ENCODE measurements around the gene KCNMB2.

The KCNMB2 gene

DNA sequence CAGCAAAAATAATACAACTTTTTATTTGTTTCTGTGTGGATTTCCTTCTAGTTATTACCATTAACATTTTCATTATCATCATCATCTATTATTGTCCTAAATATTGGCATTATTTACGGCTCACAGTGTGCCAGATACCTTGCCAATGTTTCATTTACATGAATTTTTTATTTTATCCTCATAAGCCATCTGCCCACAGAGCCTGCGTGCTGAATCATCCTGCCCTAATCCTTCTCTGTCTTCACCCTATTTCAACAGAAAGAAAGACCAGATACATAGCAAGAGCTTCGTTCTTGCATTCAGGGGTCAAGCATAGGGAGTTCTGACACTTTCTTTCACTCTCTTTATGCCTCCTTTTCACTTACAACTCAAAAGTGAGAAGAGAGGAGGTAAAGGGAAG is 82.0 kb downstream of the KCNMB2 start:
- Histone ChIP-seq H3K4me3 (ENCODE audit: low read length in 2 of 2) (peak overlapping the region; percentile 57 to 63), H3K4me1 (ENCODE audit: control insufficient read depth, insufficient read depth, low read length) (no peaks in the 10 kb centered on the region), H3K27me3 (ENCODE audit: control insufficient read depth in 1 of 2, insufficient read depth in 2 of 2, low read length in 2 of 2) (no peaks in the 10 kb centered on the region), H3K9me3 (ENCODE audit: control insufficient read depth in 2 of 2, low read length in 2 of 2) (no peaks in the 10 kb centered on the region), H3K9ac (ENCODE audit: low read length in 2 of 2) (peak overlapping the region in 1 of 2 donors; percentile 57), H3K27ac (ENCODE audit: low read length) (no peak overlapping the region), H3K36me3 (ENCODE audit: control insufficient read depth in 2 of 2, insufficient read depth in 2 of 2, low read length in 2 of 2) (no peaks in the 10 kb centered on the region)

DNA sequence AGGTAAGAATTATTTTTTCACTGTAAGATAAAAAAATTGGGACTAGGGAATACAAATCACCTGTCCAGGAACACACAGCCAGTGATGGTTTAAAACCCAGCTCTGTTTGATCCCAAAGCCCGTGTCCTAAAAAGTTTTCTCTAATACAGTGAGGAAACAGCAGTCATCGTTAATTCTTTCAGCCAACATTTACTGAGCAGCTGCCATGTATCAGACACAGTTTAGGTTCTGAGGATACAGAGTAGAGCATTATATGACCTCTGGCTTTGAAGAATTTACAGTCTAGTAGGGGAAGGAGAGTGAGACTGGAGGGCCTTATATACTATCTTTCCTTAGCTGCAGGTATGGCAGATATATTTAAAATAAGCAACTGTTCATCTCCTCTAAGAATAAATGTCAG is 82.7 kb downstream of the KCNMB2 start:
- Histone ChIP-seq H3K27ac (ENCODE audit: low read length) (no peak overlapping the region), H3K4me1 (ENCODE audit: control insufficient read depth, insufficient read depth, low read length) (no peaks in the 10 kb centered on the region), H3K9me3 (ENCODE audit: control insufficient read depth in 2 of 2, low read length in 2 of 2) (no peaks in the 10 kb centered on the region), H3K9ac (ENCODE audit: low read length in 2 of 2) (peak overlapping the region in 1 of 2 donors; percentile 57), H3K4me3 (ENCODE audit: low read length in 2 of 2) (peak overlapping the region in 1 of 2 donors; percentile 63), H3K36me3 (ENCODE audit: control insufficient read depth in 2 of 2, insufficient read depth in 2 of 2, low read length in 2 of 2) (no peaks in the 10 kb centered on the region), H3K27me3 (ENCODE audit: control insufficient read depth in 1 of 2, insufficient read depth in 2 of 2, low read length in 2 of 2) (no peaks in the 10 kb centered on the region)

DNA sequence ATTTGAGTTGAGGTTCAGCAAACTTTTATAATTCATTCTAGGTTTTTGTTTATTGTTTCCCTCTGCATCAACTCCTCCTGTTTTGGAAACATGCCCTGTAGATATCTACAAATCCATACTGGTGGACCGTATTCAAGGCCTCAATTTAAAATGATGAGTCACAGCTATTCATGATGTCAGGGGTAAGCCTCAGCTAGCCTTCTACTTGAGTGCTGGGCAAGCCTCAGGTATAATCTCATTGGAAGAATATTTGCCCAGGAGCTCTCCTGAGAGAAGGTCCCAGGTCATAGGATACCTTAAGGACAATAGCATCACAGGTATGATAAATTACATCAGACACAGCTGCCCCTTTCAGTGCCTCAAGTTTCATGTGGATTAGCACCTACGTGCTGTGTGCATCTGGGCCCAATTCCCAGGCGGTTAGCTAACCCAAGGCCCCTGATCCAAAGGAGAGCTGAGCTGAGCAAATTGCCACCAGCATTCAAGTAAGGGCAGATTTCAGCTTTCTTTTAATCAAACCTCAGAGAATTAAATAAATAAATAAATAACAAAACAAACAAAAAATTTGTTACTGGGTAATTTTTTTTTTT is 87.5 kb downstream of the KCNMB2 start:
- H3K4me3 ChIP-seq (ENCODE audit: low read length in 2 of 2): no peak overlapping the region
- H3K9me3 ChIP-seq (ENCODE audit: control insufficient read depth in 2 of 2, low read length in 2 of 2): no peaks in the 10 kb centered on the region
- H3K36me3 ChIP-seq (ENCODE audit: control insufficient read depth in 2 of 2, insufficient read depth in 2 of 2, low read length in 2 of 2): no peaks in the 10 kb centered on the region
- no peaks in the 10 kb centered on the region for H3K27me3 ChIP-seq (ENCODE audit: control insufficient read depth in 1 of 2, insufficient read depth in 2 of 2, low read length in 2 of 2)
- no peak overlapping the region for H3K9ac ChIP-seq (ENCODE audit: low read length in 2 of 2)
- no peaks in the 10 kb centered on the region for H3K4me1 ChIP-seq (ENCODE audit: control insufficient read depth, insufficient read depth, low read length)
- no peak overlapping the region for H3K27ac ChIP-seq (ENCODE audit: low read length)

DNA sequence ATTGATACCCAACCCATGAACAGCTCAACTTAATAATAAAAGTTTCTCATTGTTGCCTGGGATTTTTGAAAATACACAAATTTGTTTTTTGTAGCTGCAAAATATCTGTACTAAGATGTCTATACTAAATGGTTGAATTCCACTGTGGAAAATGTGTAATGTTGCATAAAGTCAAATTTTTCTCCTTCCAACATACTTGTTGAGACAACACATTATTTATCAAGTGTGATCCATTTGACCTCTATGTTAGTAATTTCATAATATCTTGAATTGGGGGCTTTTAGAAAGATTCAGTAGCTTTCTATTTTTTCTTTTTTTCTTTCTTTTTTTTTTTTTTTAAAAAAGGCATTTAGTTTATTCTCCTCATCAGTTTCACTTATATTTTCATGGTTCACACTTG is 88.0 kb downstream of the KCNMB2 start:
- H3K27me3 ChIP-seq (ENCODE audit: control insufficient read depth in 1 of 2, insufficient read depth in 2 of 2, low read length in 2 of 2): no peaks in the 10 kb centered on the region
- H3K4me3 ChIP-seq (ENCODE audit: low read length in 2 of 2): no peak overlapping the region
- H3K9me3 ChIP-seq (ENCODE audit: control insufficient read depth in 2 of 2, low read length in 2 of 2): no peaks in the 10 kb centered on the region
- H3K9ac ChIP-seq (ENCODE audit: low read length in 2 of 2): no peak overlapping the region
- H3K4me1 ChIP-seq (ENCODE audit: control insufficient read depth, insufficient read depth, low read length): no peaks in the 10 kb centered on the region
- no peaks in the 10 kb centered on the region for H3K36me3 ChIP-seq (ENCODE audit: control insufficient read depth in 2 of 2, insufficient read depth in 2 of 2, low read length in 2 of 2)
- no peak overlapping the region for H3K27ac ChIP-seq (ENCODE audit: low read length)

DNA sequence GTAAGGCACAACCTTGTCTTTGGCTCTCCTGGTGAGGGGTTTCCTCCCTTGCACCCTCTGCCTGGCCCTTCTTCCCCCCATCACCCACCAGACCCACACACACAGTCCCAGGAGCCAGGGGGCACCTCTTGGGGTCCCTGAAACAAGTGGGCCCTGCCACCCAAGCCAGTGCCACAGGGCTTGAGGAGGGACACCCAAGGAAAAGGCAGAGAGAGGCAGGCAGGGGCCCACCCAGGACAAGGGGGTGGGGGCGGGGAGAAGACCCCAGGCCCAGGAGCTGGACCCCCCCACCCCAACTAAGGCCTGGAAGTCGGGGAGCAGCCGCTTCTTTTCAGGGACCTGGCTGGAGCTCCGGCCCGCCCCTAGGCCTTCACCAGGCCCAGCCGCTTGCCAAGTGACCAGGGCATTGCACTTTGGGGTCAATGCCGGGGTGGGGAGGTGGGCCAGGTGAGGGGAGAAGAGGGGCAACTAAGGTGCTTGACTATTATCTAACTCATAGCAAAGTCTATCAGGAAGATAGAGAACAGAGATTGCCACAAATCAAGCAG is 88.9 kb downstream of the KCNMB2 start:
- Histone ChIP-seq H3K27me3 (ENCODE audit: control insufficient read depth in 1 of 2, insufficient read depth in 2 of 2, low read length in 2 of 2) (no peaks in the 10 kb centered on the region), H3K4me3 (ENCODE audit: low read length in 2 of 2) (no peak overlapping the region), H3K9ac (ENCODE audit: low read length in 2 of 2) (no peak overlapping the region), H3K4me1 (ENCODE audit: control insufficient read depth, insufficient read depth, low read length) (no peaks in the 10 kb centered on the region), H3K36me3 (ENCODE audit: control insufficient read depth in 2 of 2, insufficient read depth in 2 of 2, low read length in 2 of 2) (no peaks in the 10 kb centered on the region), H3K27ac (ENCODE audit: low read length) (no peak overlapping the region), H3K9me3 (ENCODE audit: control insufficient read depth in 2 of 2, low read length in 2 of 2) (no peaks in the 10 kb centered on the region)

DNA sequence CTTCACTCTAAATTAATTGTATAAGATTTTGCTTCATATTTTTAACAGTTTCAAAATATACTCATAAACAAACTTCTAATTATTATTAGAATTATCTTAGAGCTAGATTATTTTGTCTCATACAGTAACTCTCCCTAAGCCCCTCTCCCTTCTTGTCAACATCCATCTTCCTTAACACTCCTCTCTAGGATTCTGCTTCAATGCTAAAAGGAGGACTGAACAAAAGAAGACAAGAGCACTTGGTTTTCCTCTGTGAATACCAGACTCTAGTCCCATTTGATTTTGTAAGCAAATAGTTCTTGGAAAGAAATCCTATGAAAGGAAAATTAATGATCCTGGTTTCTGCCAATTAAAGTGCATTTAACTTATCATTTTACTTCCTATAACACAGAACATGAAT is 91.8 kb downstream of the KCNMB2 start:
- H3K4me1 ChIP-seq (ENCODE audit: control insufficient read depth, insufficient read depth, low read length): no peaks in the 10 kb centered on the region
- no peak overlapping the region for H3K9ac ChIP-seq (ENCODE audit: low read length in 2 of 2)
- H3K36me3 ChIP-seq (ENCODE audit: control insufficient read depth in 2 of 2, insufficient read depth in 2 of 2, low read length in 2 of 2): no peaks in the 10 kb centered on the region
- H3K4me3 ChIP-seq (ENCODE audit: low read length in 2 of 2): no peak overlapping the region
- no peaks in the 10 kb centered on the region for H3K9me3 ChIP-seq (ENCODE audit: control insufficient read depth in 2 of 2, low read length in 2 of 2)
- H3K27ac ChIP-seq (ENCODE audit: low read length): no peak overlapping the region
- H3K27me3 ChIP-seq (ENCODE audit: control insufficient read depth in 1 of 2, insufficient read depth in 2 of 2, low read length in 2 of 2): no peaks in the 10 kb centered on the region

DNA sequence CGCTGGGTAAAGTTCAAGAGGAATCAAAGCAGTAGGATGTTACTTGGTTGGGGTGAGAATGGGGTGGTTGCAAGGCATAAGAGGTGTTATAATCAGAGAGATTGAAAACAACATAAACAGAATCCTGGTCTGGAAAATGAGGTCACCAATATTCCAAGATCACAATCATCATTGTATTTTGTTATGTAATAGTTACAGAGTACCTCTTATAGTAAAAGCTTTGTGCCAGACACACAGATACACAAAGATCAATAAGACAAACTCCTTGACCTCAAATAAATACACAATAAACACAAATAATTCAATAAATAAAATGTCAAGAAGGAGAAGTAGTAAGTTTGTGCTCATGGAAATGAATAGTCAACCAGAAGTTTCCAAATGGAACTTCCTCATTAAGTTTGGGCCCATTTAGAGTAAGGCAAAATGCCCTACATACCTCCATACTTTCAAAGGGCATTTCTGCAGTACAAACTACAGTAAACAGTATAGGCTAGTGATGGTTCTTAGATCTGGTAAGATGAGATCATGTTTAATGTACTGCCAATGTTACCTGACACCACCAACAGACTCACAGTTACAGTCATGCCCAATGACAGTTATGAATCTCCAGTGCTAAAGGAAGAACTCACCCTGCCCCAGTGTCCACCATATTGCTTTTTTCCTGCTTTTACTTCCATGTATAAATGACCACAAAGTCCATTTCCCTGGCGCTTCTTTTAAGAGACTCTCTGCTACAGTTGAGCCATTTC is 93.4 kb downstream of the KCNMB2 start:
- no peak overlapping the region for H3K27ac ChIP-seq (ENCODE audit: low read length)
- H3K4me1 ChIP-seq (ENCODE audit: control insufficient read depth, insufficient read depth, low read length): no peaks in the 10 kb centered on the region
- no peak overlapping the region for H3K4me3 ChIP-seq (ENCODE audit: low read length in 2 of 2)
- H3K27me3 ChIP-seq (ENCODE audit: control insufficient read depth in 1 of 2, insufficient read depth in 2 of 2, low read length in 2 of 2): no peaks in the 10 kb centered on the region
- no peaks in the 10 kb centered on the region for H3K36me3 ChIP-seq (ENCODE audit: control insufficient read depth in 2 of 2, insufficient read depth in 2 of 2, low read length in 2 of 2)
- no peaks in the 10 kb centered on the region for H3K9me3 ChIP-seq (ENCODE audit: control insufficient read depth in 2 of 2, low read length in 2 of 2)
- no peak overlapping the region for H3K9ac ChIP-seq (ENCODE audit: low read length in 2 of 2)

DNA sequence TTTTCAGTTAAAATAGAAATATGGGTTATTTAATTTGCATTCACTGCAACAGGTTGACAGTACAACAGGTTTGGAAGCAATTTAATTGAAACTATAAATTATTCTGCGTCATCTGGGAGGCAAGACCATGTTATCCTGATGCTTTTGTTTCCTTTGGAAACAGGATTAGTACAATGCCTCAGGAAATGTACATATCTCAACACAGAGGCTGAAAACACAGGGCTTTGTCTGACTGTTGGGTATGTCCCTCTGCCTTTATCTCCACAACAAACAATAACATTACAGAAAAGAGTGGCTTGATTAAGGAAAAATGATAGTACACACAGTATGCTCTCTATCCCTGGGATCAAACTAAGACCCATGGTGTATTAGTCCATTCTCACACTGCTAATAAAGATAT is 95.7 kb downstream of the KCNMB2 start:
- Histone ChIP-seq H3K4me3 (ENCODE audit: low read length in 2 of 2) (no peak overlapping the region), H3K4me1 (ENCODE audit: control insufficient read depth, insufficient read depth, low read length) (no peaks in the 10 kb centered on the region), H3K36me3 (ENCODE audit: control insufficient read depth in 2 of 2, insufficient read depth in 2 of 2, low read length in 2 of 2) (no peaks in the 10 kb centered on the region), H3K27ac (ENCODE audit: low read length) (no peak overlapping the region), H3K9me3 (ENCODE audit: control insufficient read depth in 2 of 2, low read length in 2 of 2) (peaks cover 0 to 2% of the 10 kb centered on the region in 2 donors), H3K9ac (ENCODE audit: low read length in 2 of 2) (no peak overlapping the region), H3K27me3 (ENCODE audit: control insufficient read depth in 1 of 2, insufficient read depth in 2 of 2, low read length in 2 of 2) (no peaks in the 10 kb centered on the region)

DNA sequence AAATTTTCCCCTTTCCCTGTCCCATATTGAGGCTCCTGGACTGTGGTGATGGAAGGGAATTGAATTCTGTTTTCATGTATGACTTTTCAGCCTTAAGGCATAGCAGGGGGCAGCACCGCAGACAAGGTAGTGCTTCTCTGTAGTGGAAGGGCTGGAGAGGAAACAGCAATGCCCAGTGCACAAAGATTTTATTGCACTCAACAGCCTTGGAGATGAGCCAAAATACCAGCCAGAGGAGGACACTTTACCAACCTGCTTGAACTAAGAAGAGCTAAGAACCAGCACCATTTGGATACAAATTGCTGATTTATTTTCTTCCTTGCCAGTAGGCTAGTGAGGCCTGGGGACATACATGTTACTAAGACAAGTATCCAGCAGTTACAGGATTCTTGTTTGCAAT is 98.7 kb downstream of the KCNMB2 start:
- Histone ChIP-seq H3K9me3 (ENCODE audit: control insufficient read depth in 2 of 2, low read length in 2 of 2) (peaks cover 0 to 2% of the 10 kb centered on the region in 2 donors), H3K36me3 (ENCODE audit: control insufficient read depth in 2 of 2, insufficient read depth in 2 of 2, low read length in 2 of 2) (no peaks in the 10 kb centered on the region), H3K27me3 (ENCODE audit: control insufficient read depth in 1 of 2, insufficient read depth in 2 of 2, low read length in 2 of 2) (no peaks in the 10 kb centered on the region), H3K4me3 (ENCODE audit: low read length in 2 of 2) (no peak overlapping the region), H3K4me1 (ENCODE audit: control insufficient read depth, insufficient read depth, low read length) (no peaks in the 10 kb centered on the region), H3K9ac (ENCODE audit: low read length in 2 of 2) (no peak overlapping the region), H3K27ac (ENCODE audit: low read length) (no peak overlapping the region)

DNA sequence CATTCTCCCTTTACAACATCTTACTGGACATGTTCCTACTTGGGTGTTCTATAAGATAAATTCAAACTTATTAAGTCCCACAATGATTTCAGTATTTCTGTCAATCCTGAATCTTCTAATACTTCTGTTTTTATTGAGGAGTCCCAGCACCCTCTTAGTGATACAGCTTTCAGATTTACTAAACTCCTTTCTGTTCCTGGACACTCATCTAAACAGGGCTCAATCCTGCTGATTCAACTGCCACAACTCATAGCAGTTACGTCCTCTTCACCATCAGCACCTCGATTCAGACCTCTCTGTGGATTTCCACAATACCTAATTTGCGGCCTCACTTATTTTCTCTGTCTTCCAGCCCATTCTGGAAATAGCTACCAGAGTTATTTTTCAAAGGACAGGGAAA is 101.6 kb downstream of the KCNMB2 start:
- no peaks in the 10 kb centered on the region for H3K36me3 ChIP-seq (ENCODE audit: control insufficient read depth in 2 of 2, insufficient read depth in 2 of 2, low read length in 2 of 2)
- no peak overlapping the region for H3K27ac ChIP-seq (ENCODE audit: low read length)
- H3K9me3 ChIP-seq (ENCODE audit: control insufficient read depth in 2 of 2, low read length in 2 of 2): peaks cover 0 to 2% of the 10 kb centered on the region in 2 donors

DNA sequence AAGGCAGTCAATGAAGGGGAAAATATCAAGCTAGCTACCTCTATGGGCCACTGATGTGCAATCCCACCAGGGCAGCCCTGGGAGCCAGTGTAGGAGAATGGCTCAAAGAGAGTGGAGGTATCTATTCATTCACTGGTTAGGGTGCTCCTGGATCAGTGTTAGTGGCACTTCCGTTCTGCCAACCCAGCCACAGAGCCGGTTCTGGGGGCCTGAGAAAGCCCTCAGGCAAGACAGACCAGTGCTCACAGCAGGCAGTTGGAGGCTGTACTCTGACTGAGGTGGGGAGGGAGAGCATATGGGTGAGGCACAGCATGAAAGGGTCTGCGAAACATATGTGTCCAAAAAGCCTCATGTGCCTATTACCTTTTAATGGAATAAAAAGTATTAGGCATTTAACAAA is 109.3 kb downstream of the KCNMB2 start:
- Histone ChIP-seq H3K9ac (ENCODE audit: low read length in 2 of 2) (no peak overlapping the region), H3K27me3 (ENCODE audit: control insufficient read depth in 1 of 2, insufficient read depth in 2 of 2, low read length in 2 of 2) (no peaks in the 10 kb centered on the region), H3K4me3 (ENCODE audit: low read length in 2 of 2) (no peak overlapping the region), H3K27ac (ENCODE audit: low read length) (no peak overlapping the region), H3K9me3 (ENCODE audit: control insufficient read depth in 2 of 2, low read length in 2 of 2) (no peaks in the 10 kb centered on the region), H3K36me3 (ENCODE audit: control insufficient read depth in 2 of 2, insufficient read depth in 2 of 2, low read length in 2 of 2) (no peaks in the 10 kb centered on the region), H3K4me1 (ENCODE audit: control insufficient read depth, insufficient read depth, low read length) (no peaks in the 10 kb centered on the region)

More for the DNA sequence above, 101.6 kb downstream of the KCNMB2 start:
- Histone ChIP-seq H3K4me1 (ENCODE audit: control insufficient read depth, insufficient read depth, low read length) (no peaks in the 10 kb centered on the region), H3K4me3 (ENCODE audit: low read length in 2 of 2) (no peak overlapping the region), H3K9ac (ENCODE audit: low read length in 2 of 2) (no peak overlapping the region), H3K27me3 (ENCODE audit: control insufficient read depth in 1 of 2, insufficient read depth in 2 of 2, low read length in 2 of 2) (no peaks in the 10 kb centered on the region)

All from stomach smooth muscle (tissue), 2 donors.